Fibroblast of the aortic adventitia (primary cell): ENCODE measurements around the gene ACSBG1. TPM values are rescaled to one million over a fixed set of nuclear protein-coding genes. Genes with fewer than 3 reads are reported as not detected.
A peak's percentile ranks its signal among the peaks of the same experiment; 100 is the strongest.

Source experiments
- DNase-seq: peaks from one replicate; pipeline ENCODE4 v3.0.0-alpha.2; 2010; ENCODE audit warnings: low read depth
- H3K4me3 ChIP-seq: 2 replicates; pipeline ENCODE4 v1.5.1; 2011; ENCODE audit warnings: low read depth, mild to moderate bottlenecking, control low read depth, low read length, moderate library complexity
- CTCF ChIP-seq: IDR thresholded peaks from 2 replicates; pipeline ENCODE4 v1.5.1; 2011; ENCODE audit warnings: mild to moderate bottlenecking, low read length, control low read depth, inconsistent platforms; ENCODE audit not compliant: insufficient read depth
- total RNA-seq: library from RNA; depleted of rRNA; stranded (reverse); fragments of >200 nt; gene quantifications from 2 replicates; pipeline ENCODE4 v1.2.3, GENCODE V29; 2012; ENCODE audit warnings: low replicate concordance

Gene ACSBG1
- total RNA-seq, 1 donor = under 0.01 TPM

DNA sequence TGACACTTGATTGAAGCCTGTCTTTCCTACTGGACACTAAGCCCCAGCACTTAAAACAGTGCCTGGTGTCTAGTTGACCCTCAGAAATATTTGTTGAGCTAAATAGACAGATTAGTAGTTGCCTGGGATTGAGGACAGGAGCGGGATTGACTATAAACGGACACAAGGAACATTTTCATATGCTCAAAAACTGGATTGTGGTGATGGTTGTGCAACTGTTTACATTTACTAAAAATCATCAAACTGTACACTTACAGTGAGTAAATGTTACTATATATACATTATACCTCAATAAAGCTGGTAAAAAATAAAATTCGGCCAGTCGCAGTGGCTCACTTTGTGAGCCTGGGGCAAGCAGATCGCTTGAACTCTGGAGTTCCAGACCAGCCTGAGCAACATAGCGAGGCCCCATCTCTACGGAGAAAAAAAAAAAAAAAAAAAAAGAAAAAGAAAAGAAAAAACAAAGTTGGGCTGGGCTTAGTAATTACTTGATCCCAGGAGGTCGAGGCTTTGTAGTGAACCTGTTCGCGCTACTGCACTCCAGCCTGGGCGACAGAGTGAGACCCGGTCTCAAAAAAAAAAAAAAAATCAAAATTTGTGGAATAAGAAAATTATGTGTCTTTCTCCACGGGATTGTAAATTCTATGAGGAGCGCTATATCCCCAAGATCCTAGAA lies 85.8 kb downstream of the ACSBG1 start:
- H3K4me3 ChIP-seq = peak overlapping the region; percentile 77
- no peak for DNase-seq
- TF ChIP-seq CTCF = no peak

DNA sequence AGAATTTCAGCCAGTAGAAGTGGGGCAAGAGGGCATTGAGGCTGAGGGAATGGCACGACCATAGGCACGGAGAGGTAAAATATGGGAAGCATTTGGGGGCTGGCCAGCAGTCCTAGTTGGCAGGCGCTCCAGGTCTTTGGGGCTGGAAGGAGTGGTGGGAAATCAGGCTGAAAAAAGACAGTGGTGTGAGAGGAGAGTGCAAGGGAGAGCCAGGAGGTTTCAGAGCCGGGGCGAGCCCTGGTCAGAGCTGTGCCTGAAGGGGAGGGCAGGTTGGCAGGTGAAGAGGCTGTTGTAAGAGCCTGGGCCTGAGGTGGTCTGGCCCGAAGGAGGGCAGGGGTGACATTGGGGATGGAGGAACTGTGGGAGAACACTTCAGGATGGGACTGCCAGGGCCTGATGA lies 86.8 kb downstream of the ACSBG1 start:
- no peak overlapping the region for H3K4me3 ChIP-seq
- DNase-seq = no peak
- TF ChIP-seq CTCF = no peak

- DNase-seq = no peak
- H3K4me3 ChIP-seq = no peak overlapping the region
- TF ChIP-seq CTCF = no peak
Observed at GRCh38 chr15:78146425-78147154, 87.8 kb downstream of the ACSBG1 start.

DNA sequence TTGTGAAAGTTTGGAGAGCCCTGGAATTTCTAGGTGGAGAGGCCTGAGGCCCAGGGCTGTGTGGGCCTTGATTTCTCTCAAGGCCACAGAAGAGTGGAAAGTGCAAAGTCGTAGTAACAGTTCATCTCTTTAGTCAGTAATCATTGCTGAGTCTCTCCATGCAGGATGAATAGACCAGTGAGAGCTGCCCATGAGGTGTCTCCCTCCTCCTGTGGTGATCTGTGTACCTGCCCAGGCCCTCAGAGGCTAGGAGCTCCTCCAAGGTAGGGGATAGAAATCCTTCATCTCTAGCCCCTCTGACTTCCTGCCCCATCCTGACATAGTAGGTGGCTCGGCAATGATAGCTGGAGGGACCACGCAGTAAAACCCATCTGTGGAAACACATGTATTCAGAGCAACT lies 92.0 kb downstream of the ACSBG1 start:
- H3K4me3 ChIP-seq = no peak overlapping the region
- TF ChIP-seq CTCF = no peak
- no peak for DNase-seq

GRCh38 chr15:78140292-78140691 lies 94.1 kb downstream of the ACSBG1 start:
- TF ChIP-seq CTCF = no peak
- no peak for DNase-seq
- no peak overlapping the region for H3K4me3 ChIP-seq

DNA sequence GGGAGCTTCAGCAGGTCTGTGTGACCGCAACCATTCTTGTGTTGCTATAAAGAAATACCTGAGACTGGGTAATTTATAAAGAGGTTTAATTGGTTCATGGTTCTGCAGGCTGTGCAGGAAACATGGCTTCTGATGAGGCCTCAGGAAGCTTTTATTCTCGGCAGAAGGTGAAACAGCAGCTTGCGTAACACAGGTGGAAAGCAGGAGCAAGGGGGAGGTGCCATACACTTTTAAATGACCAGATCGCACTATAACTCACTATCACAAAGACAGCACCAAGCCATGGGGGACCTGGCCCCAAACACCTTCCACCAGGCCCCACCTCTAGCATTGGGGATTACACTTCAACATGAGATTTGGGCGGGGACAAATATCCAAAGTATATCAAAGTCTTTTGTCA lies 94.8 kb downstream of the ACSBG1 start:
- DNase-seq = no peak
- no peak for TF ChIP-seq CTCF
- H3K4me3 ChIP-seq = no peak overlapping the region
